ENCODE measurements around the gene TMX1. TPM values are rescaled to one million over a fixed set of nuclear protein-coding genes. Genes with fewer than 3 reads are reported as not detected.
A peak's percentile ranks its signal among the peaks of the same experiment; 100 is the strongest.
"Not testable (repeated sequence)": the region's sequence is repeated elsewhere in the genome, so short reads cannot be mapped to it uniquely, and the experiment has no call there.

The TMX1 gene
- total and polyA plus RNA-seq, 3 donors from 2014 or later = 19.2 to 30.7 (median 19.5) TPM

GRCh38 chr14:51210594-51210993 lies 29.5 kb upstream of the TMX1 start:
- H3K9me3 ChIP-seq = no peaks in the 10 kb centered on the region
- intact Hi-C loops (cut with DNase I; ENCODE audit: low total_unique reads) = no loop called here
- H3K4me3 ChIP-seq = no peak overlapping the region
- H3K27ac ChIP-seq = no peak overlapping the region
- no peaks in the 10 kb centered on the region for H3K36me3 ChIP-seq (ENCODE audit: low read depth, missing control alignments)
- no peak for DNase-seq
- TF ChIP-seq CTCF (IDR thresholded peaks at IDR 0.05) = no peak
- TF ChIP-seq POLR2A (IDR thresholded peaks at IDR 0.05) = no peak
- 47 to 93% methylated on average over 1 of the region's 1 CpG for whole genome bisulfite sequencing, 2 donors
- H3K4me1 ChIP-seq = peaks cover 25% of the 10 kb centered on the region
- no peaks in the 10 kb centered on the region for H3K27me3 ChIP-seq

GRCh38 chr14:51211149-51211548 lies 28.9 kb upstream of the TMX1 start:
- Histone ChIP-seq H3K27ac (no peak overlapping the region), H3K4me1 (peaks cover 20% of the 10 kb centered on the region), H3K27me3 (no peaks in the 10 kb centered on the region), H3K36me3 (ENCODE audit: low read depth, missing control alignments) (no peaks in the 10 kb centered on the region), H3K9me3 (no peaks in the 10 kb centered on the region), H3K4me3 (no peak overlapping the region)
- intact Hi-C loops (cut with DNase I; ENCODE audit: low total_unique reads) = no loop called here
- DNase-seq = no peak
- no peak for TF ChIP-seq POLR2A (IDR thresholded peaks at IDR 0.05)
- TF ChIP-seq CTCF (IDR thresholded peaks at IDR 0.05) = no peak

GRCh38 chr14:51216602-51217001 lies 23.4 kb upstream of the TMX1 start:
- intact Hi-C loops (cut with DNase I; ENCODE audit: low total_unique reads) = no loop called here
- H3K27me3 ChIP-seq = no peaks in the 10 kb centered on the region
- H3K4me3 ChIP-seq = no peak overlapping the region
- no peaks in the 10 kb centered on the region for H3K36me3 ChIP-seq (ENCODE audit: low read depth, missing control alignments)
- no peaks in the 10 kb centered on the region for H3K9me3 ChIP-seq
- 46 to 67% methylated on average over 1 of the region's 1 CpG for WGBS, 2 donors
- H3K27ac ChIP-seq = no peak overlapping the region
- H3K4me1 ChIP-seq = no peaks in the 10 kb centered on the region
- TF ChIP-seq POLR2A (IDR thresholded peaks at IDR 0.05) (no peak), CTCF (IDR thresholded peaks at IDR 0.05) (no peak)
- no peak for DNase-seq

GRCh38 chr14:51219473-51220448 lies 20.3 kb upstream of the TMX1 start:
- H3K9me3 ChIP-seq = no peaks in the 10 kb centered on the region

GRCh38 chr14:51223463-51223862 lies 16.6 kb upstream of the TMX1 start:
- H3K27me3 ChIP-seq; DNase-seq; H3K9me3 ChIP-seq; H3K36me3 ChIP-seq (ENCODE audit: low read depth, missing control alignments); H3K4me3 ChIP-seq; intact Hi-C loops (cut with DNase I; ENCODE audit: low total_unique reads); H3K27ac ChIP-seq; H3K4me1 ChIP-seq: not testable (repeated sequence)
- WGBS, 2 donors = 83 to 98% methylated on average over 1 of the region's 1 CpG

More at GRCh38 chr14:51219473-51220448, 20.3 kb upstream of the TMX1 start:
- Histone ChIP-seq H3K27ac (no peak overlapping the region), H3K4me1 (no peaks in the 10 kb centered on the region), H3K27me3 (no peaks in the 10 kb centered on the region), H3K4me3 (no peak overlapping the region), H3K36me3 (ENCODE audit: low read depth, missing control alignments) (no peaks in the 10 kb centered on the region)
- DNase-seq = peak; percentile 28
- intact Hi-C loops (cut with DNase I; ENCODE audit: low total_unique reads) = no loop called here
- WGBS, 2 donors = 67 to 70% methylated on average over 7 of the region's 7 CpGs
- TF ChIP-seq POLR2A (IDR thresholded peaks at IDR 0.05) (no peak), CTCF (IDR thresholded peaks at IDR 0.05) (peak in 2 of 3 experiments; percentile 36 to 73)

Measured in testis (tissue), 3 donors.